ENCODE measurements around the gene STK32B.

DNA sequence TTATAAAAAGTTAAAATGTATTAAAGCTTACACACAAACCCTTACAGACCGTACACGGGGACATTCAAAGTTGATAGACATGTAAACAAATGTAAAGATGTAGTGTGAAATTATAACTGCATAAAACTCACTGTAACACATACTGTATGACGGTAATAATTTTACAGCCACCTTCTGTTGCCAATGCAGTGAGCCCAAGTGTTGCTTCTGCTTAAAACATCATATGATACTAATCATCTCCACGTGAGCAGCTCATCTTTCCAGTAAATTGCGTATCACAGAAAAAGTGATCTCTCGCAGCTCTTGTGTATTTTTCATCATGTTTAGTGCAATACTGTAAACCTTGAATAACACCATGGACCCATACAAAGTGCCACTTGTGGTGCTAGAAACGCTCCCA, 233.2 kb downstream of the STK32B start:
- TF ChIP-seq, protein P1, sequence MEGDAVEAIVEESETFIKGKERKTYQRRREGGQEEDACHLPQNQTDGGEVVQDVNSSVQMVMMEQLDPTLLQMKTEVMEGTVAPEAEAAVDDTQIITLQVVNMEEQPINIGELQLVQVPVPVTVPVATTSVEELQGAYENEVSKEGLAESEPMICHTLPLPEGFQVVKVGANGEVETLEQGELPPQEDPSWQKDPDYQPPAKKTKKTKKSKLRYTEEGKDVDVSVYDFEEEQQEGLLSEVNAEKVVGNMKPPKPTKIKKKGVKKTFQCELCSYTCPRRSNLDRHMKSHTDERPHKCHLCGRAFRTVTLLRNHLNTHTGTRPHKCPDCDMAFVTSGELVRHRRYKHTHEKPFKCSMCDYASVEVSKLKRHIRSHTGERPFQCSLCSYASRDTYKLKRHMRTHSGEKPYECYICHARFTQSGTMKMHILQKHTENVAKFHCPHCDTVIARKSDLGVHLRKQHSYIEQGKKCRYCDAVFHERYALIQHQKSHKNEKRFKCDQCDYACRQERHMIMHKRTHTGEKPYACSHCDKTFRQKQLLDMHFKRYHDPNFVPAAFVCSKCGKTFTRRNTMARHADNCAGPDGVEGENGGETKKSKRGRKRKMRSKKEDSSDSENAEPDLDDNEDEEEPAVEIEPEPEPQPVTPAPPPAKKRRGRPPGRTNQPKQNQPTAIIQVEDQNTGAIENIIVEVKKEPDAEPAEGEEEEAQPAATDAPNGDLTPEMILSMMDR (IDR thresholded peaks at IDR 0.05) = no peak
- TF ChIP-seq POLR2AphosphoS5 (IDR thresholded peaks at IDR 0.05; ENCODE audit: low read depth, low read length) = no peak
- no peak for TF ChIP-seq TCF7L2 (IDR thresholded peaks at IDR 0.05; ENCODE audit: low read depth, low read length)

Measured in Panc1 (cell line).